GM12878 (cell line): Measurements from ENCODE around the gene TRAF3IP1. TPM values are rescaled to one million over a fixed set of nuclear protein-coding genes. Genes with fewer than 3 reads are reported as not detected.

Source experiments
- ATAC-seq: fragments of 200-7000 bp; cut with Tn5 transposase; 3 replicates; pipeline ENCODE4 v1.9.1; 2020; ENCODE audit warnings: mild to moderate bottlenecking, moderate library complexity
- BruUV-seq: library from RNA; stranded (reverse); fragments of 400-500 nt; replicated peaks from 2 replicates; lab custom pipeline; 2021; lab: Mats Ljungman, UMichigan
- CTCF ChIA-PET: fragments of 300-600 bp; sonication (Branson Sonifier 250); formaldehyde crosslinking; extraction: SDS; loops from one replicate; lab custom pipeline; 2021; ENCODE audit warnings: inconsistent platforms; lab: Yijun Ruan, JAX
- POLR2A ChIA-PET: fragments of 350-600 bp; formaldehyde crosslinking; extraction: SDS; loops from one replicate; lab custom pipeline; 2021; ENCODE audit warnings: inconsistent platforms; lab: Charles Lee
- RAD21 ChIA-PET: fragments of 300-600 bp; sonication (Branson Sonifier 250); formaldehyde crosslinking; loops from one replicate; lab custom pipeline; 2023; ENCODE audit warnings: antibody characterized with exemption; ENCODE audit not compliant: unreplicated experiment; lab: Charles Lee
- SMC1A ChIA-PET: fragments of 300-600 bp; sonication (Branson Sonifier 250); formaldehyde crosslinking; loops from one replicate; lab custom pipeline; 2023; ENCODE audit not compliant: unreplicated experiment, uncharacterized antibody; lab: Charles Lee
- DNase-seq: peaks from one replicate; pipeline ENCODE4 v3.0.0-alpha.2; 2011; ENCODE audit warnings: low read depth, low spot score
- FAIRE-seq: peaks from 3 replicates; lab custom pipeline; 2011; peaks lifted over from hg19 to GRCh38; lab: Jason Lieb, UNC
- H2AFZ ChIP-seq: 2 replicates; pipeline ENCODE4 v1.6.0; 2011; ENCODE audit warnings: low read depth, low read length, control low read depth; ENCODE audit not compliant: control insufficient read depth
- H3K27ac ChIP-seq: 2 replicates; pipeline ENCODE4 v1.5.1; 2011; ENCODE audit warnings: control low read depth; ENCODE audit not compliant: control insufficient read depth, insufficient read depth
- H3K27me3 ChIP-seq, 2 experiments: replicated peaks in 1 of 2; 2 replicates each; pipeline versions ENCODE4 v1.6.0 to v1.6.1; 2011; ENCODE audit warnings: low read length in 1 of 2; ENCODE audit not compliant: control insufficient read depth in 2 of 2, insufficient read depth in 2 of 2
- H3K36me3 ChIP-seq, 2 experiments: 2 replicates each; pipeline ENCODE4 v1.5.1; 2011; ENCODE audit warnings: low read length in 1 of 2; ENCODE audit not compliant: control insufficient read depth in 2 of 2, insufficient read depth in 2 of 2
- H3K4me1 ChIP-seq: 2 replicates; pipeline ENCODE4 v1.6.1; 2011; ENCODE audit warnings: mild to moderate bottlenecking, low read length, moderate library complexity, mixed read lengths; ENCODE audit not compliant: control insufficient read depth, insufficient read depth
- H3K4me2 ChIP-seq: 2 replicates; pipeline ENCODE4 v1.6.0; 2011; ENCODE audit warnings: control low read depth; ENCODE audit not compliant: control insufficient read depth, insufficient read depth
- H3K4me3 ChIP-seq: fragments of 200-600 bp; sonication (generic); 2 replicates; pipeline ENCODE4 v1.5.1; 2016
- H3K79me2 ChIP-seq: 2 replicates; pipeline ENCODE4 v1.6.0; 2011; ENCODE audit warnings: low read length; ENCODE audit not compliant: control insufficient read depth, insufficient read depth
- H3K9ac ChIP-seq: 2 replicates; pipeline ENCODE4 v1.8.0; 2011; ENCODE audit warnings: low read length, control low read depth, mixed read lengths; ENCODE audit not compliant: control insufficient read depth, insufficient read depth
- H3K9me3 ChIP-seq: replicated peaks from 3 replicates; pipeline ENCODE4 v1.5.1; 2011; ENCODE audit warnings: mild to moderate bottlenecking, low read length; ENCODE audit not compliant: control insufficient read depth, insufficient read depth
- H4K20me1 ChIP-seq: 2 replicates; pipeline ENCODE4 v1.6.0; 2011; ENCODE audit not compliant: control insufficient read depth, insufficient read depth
- ATF7 ChIP-seq: fragments of 450-650 bp; IDR thresholded peaks from 2 replicates; pipeline ENCODE4 v1.6.1; 2016; ENCODE audit warnings: low read depth, mild to moderate bottlenecking
- CBFB ChIP-seq: IDR thresholded peaks from 2 replicates; pipeline ENCODE4 v1.6.1; 2016; ENCODE audit warnings: antibody characterized with exemption, low read depth
- EGR1 ChIP-seq, 2 experiments: IDR thresholded peaks; 1 replicate in 1 of 2; 2 replicates in 1 of 2; pipeline ENCODE4 v1.6.1; 2011 to 2012; ENCODE audit warnings: low read depth in 2 of 2, low read length in 2 of 2, borderline replicate concordance in 1 of 2, mild to moderate bottlenecking in 1 of 2, moderate library complexity in 1 of 2
- GABPA ChIP-seq: IDR thresholded peaks from 2 replicates; pipeline ENCODE4 v1.6.1; 2014; ENCODE audit warnings: antibody characterized with exemption, low read depth, mild to moderate bottlenecking, inconsistent platforms
- GATAD2B ChIP-seq: fragments of 450-650 bp; conservative IDR thresholded peaks from 2 replicates; pipeline ENCODE4 v1.6.1; 2017; ENCODE audit warnings: low read depth, mild to moderate bottlenecking, moderate library complexity
- IRF5 ChIP-seq: fragments of 450-650 bp; IDR thresholded peaks from 2 replicates; pipeline ENCODE4 v1.6.1; 2017; ENCODE audit warnings: borderline replicate concordance
- KAT2A ChIP-seq: conservative IDR thresholded peaks from 2 replicates; pipeline ENCODE4 v1.6.1; 2011; ENCODE audit warnings: low read depth, low read length; ENCODE audit not compliant: control insufficient read depth
- RCOR1 ChIP-seq: conservative IDR thresholded peaks from 2 replicates; pipeline ENCODE4 v1.6.1; 2012; ENCODE audit warnings: low read depth, low read length, improper control_type of control experiment
- SMARCA5 ChIP-seq: fragments of 450-650 bp; IDR thresholded peaks from 2 replicates; pipeline ENCODE4 v1.6.1; 2017; ENCODE audit warnings: mild to moderate bottlenecking
- SP1 ChIP-seq: IDR thresholded peaks from one replicate; pipeline ENCODE4 v1.6.1; 2011; ENCODE audit warnings: low read depth, low read length
- SPI1 ChIP-seq: IDR thresholded peaks from 2 replicates; pipeline ENCODE4 v1.6.1; 2011; ENCODE audit warnings: low read depth, mild to moderate bottlenecking, low read length, moderate library complexity, borderline replicate concordance; ENCODE audit not compliant: insufficient read depth
- SRF ChIP-seq, 2 experiments: IDR thresholded peaks; 2 replicates each; pipeline ENCODE4 v1.6.1; 2011; ENCODE audit warnings: low read depth in 2 of 2, low read length in 2 of 2, mild to moderate bottlenecking in 1 of 2, moderate library complexity in 1 of 2
- WGBS: methylation state at CpG from one replicate; pipeline ENCODE4 v1.1.6; 2016; ENCODE audit warnings: low lambda C conversion rate; ENCODE audit not compliant: insufficient replicate concordance, insufficient coverage; ENCODE audit errors: missing lambda C conversion rate; 5-methylcytosine and 5-hydroxymethylcytosine counted together
- in situ Hi-C: fragments of 300-500 bp; cut with MboI; formaldehyde crosslinking; loops from 9 replicates; pipeline ENCODE4 v1.14.3; 2018; ENCODE audit warnings: mixed read lengths
- intact Hi-C: fragments of 100-400 bp; cut with micrococcal nuclease; formaldehyde crosslinking; loops from one replicate; pipeline ENCODE4 v1.14.2; 2022; ENCODE audit not compliant: unreplicated experiment
- polyA plus RNA-seq, 11 experiments: library from polyadenylated mRNA; depleted of rRNA in 4 of 11; unstranded in 6 of 11; stranded (reverse) in 5 of 11; fragments of >200 nt; fragmentation: Nextera tagmentation in 4 of 11; fragmentation: Illumina TruSeq in 1 of 11; extraction: Ambion mirVana in 4 of 11; extraction: Trizol in 1 of 11; gene quantifications; 1 replicate in 1 of 11; 2 replicates in 10 of 11; pipeline versions ENCODE4 v1.2.1 to v1.2.3, GENCODE V29; 2011 to 2016; ENCODE audit warnings: inconsistent platforms in 2 of 11, missing spikeins in 2 of 11, low read depth in 1 of 11
- total RNA-seq, 4 experiments: library from RNA; depleted of rRNA in 3 of 4; stranded (reverse); fragments of >200 nt in 3 of 4; fragmentation: Illumina TruSeq in 1 of 4; extraction: Trizol in 1 of 4; gene quantifications; 2 replicates each; pipeline versions ENCODE4 v1.2.1 to v1.2.3, GENCODE V29; 2013 to 2021

The TRAF3IP1 gene
- total and polyA plus RNA-seq, 10 of the 15 experiments (the other 5 are each of a cell fraction or from before 2014, with no cell fraction given), result 1.6 to 7.5 (median 3.6) TPM

- ChIA-PET RAD21 (no interaction called here), SMC1A (no interaction called here), CTCF (no interaction called here), POLR2A (no interaction called here)
- Histone ChIP-seq H3K4me2 (no peak overlapping the region), H3K36me3 (peaks cover 8 to 42% of the 10 kb centered on the region in 2 experiments; a peak in 3 of 4 replicates), H3K9me3 (no peaks in the 10 kb centered on the region), H4K20me1 (no peaks in the 10 kb centered on the region), H3K4me3 (no peak overlapping the region), H3K4me1 (no peaks in the 10 kb centered on the region), H3K9ac (no peak overlapping the region), H3K27ac (no peak overlapping the region), H2AFZ (no peak overlapping the region), H3K27me3 (no peaks in the 10 kb centered on the region), H3K79me2 (no peaks in the 10 kb centered on the region)
- no peak for FAIRE-seq
- 95% methylated on average over 9 of the region's 9 CpGs for WGBS
- TF ChIP-seq GATAD2B (no peak), ATF7 (no peak), SP1 (no peak), RCOR1 (no peak), GABPA (no peak), IRF5 (no peak), SPI1 (no peak), CBFB (no peak), EGR1 (IDR thresholded peaks at IDR 0.05; ENCODE audit: borderline replicate concordance in 1 of 2, low read depth in 2 of 2, low read length in 2 of 2) (no peak), SRF (IDR thresholded peaks at IDR 0.05; ENCODE audit: low read depth in 2 of 2, low read length in 2 of 2) (no peak), SMARCA5 (no peak), KAT2A (no peak)
- no TSS peak for BruUV-seq
- intact Hi-C loops (no loop called here), in situ Hi-C loops (no loop called here)
- no peak for DNase-seq
- no peak for ATAC-seq
Measured at GRCh38 chr2:238270606-238271005, 49.7 kb upstream of the TRAF3IP1 start.
